Esophagus squamous epithelium (tissue), 4 donors: ENCODE measurements around the gene NUP210.

ENCODE experiments used
- POLR2A ChIP-seq, 4 donors: fragments of 450-650 bp; IDR thresholded peaks; one replicate each; pipeline ENCODE4 v1.6.1; 2017; ENCODE audit warnings: antibody characterized with exemption in 4 of 4, mild to moderate bottlenecking in 4 of 4, moderate library complexity in 3 of 4
- TF ChIP-seq, protein P1 (sequence below), 6 experiments: fragments of 450-650 bp in 4 of 6; fragments of 200-600 bp in 2 of 6; sonication (generic) in 2 of 6; IDR thresholded peaks; one replicate each; pipeline ENCODE4 v1.5.1; 2016 to 2019; ENCODE audit warnings: antibody characterized with exemption in 6 of 6, mild to moderate bottlenecking in 4 of 6, moderate library complexity in 4 of 6

- TF ChIP-seq, protein P1, sequence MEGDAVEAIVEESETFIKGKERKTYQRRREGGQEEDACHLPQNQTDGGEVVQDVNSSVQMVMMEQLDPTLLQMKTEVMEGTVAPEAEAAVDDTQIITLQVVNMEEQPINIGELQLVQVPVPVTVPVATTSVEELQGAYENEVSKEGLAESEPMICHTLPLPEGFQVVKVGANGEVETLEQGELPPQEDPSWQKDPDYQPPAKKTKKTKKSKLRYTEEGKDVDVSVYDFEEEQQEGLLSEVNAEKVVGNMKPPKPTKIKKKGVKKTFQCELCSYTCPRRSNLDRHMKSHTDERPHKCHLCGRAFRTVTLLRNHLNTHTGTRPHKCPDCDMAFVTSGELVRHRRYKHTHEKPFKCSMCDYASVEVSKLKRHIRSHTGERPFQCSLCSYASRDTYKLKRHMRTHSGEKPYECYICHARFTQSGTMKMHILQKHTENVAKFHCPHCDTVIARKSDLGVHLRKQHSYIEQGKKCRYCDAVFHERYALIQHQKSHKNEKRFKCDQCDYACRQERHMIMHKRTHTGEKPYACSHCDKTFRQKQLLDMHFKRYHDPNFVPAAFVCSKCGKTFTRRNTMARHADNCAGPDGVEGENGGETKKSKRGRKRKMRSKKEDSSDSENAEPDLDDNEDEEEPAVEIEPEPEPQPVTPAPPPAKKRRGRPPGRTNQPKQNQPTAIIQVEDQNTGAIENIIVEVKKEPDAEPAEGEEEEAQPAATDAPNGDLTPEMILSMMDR (IDR thresholded peaks at IDR 0.05) = peak in 1 of 6 experiments; percentile 9
- no peak for TF ChIP-seq POLR2A (IDR thresholded peaks at IDR 0.05)
These were observed 3.9 kb downstream of the NUP210 start for GRCh38 chr3:13415997-13416793.
